HepG2 (cell line): ENCODE measurements around the gene CALML6. TPM values are rescaled to one million over a fixed set of nuclear protein-coding genes. Genes with fewer than 3 reads are reported as not detected.

Source experiments
- EZH2 ChIP-seq: conservative IDR thresholded peaks from 2 replicates; pipeline ENCODE4 v1.6.1; 2012; ENCODE audit warnings: mild to moderate bottlenecking, low read depth, low read length, moderate library complexity
- FOSL2 ChIP-seq: sonication (generic); formaldehyde crosslinking; IDR thresholded peaks from 2 replicates; pipeline ENCODE4 v1.4.0; 2020; ENCODE audit warnings: missing genetic modification reagents
- FOXK2 ChIP-seq: fragments of 450-650 bp; IDR thresholded peaks from 2 replicates; pipeline ENCODE4 v1.6.1; 2016
- HDAC6 ChIP-seq: fragments of 200-600 bp; sonication (generic); IDR thresholded peaks from 2 replicates; pipeline ENCODE4 v1.7.0; 2017; ENCODE audit warnings: mild to moderate bottlenecking, antibody characterized with exemption, low read length, low read depth
- MAFF ChIP-seq: IDR thresholded peaks from 2 replicates; pipeline ENCODE4 v1.6.1; 2011; ENCODE audit warnings: low read depth, low read length, improper control_type of control experiment
- NFYC ChIP-seq: IDR thresholded peaks from 2 replicates; pipeline ENCODE4 v1.6.1; 2016; ENCODE audit warnings: missing genetic modification reagents, missing compliant biosample characterization
- PAX8 ChIP-seq: sonication (generic); formaldehyde crosslinking; IDR thresholded peaks from 2 replicates; pipeline ENCODE4 v1.8.0; 2022; ENCODE audit warnings: mild to moderate bottlenecking, missing genetic modification reagents, borderline replicate concordance
- ZFP41 ChIP-seq: sonication (generic); formaldehyde crosslinking; IDR thresholded peaks from 2 replicates; pipeline ENCODE4 v1.4.0; 2020; ENCODE audit warnings: mild to moderate bottlenecking, missing genetic modification reagents, borderline replicate concordance
- ZNF264 ChIP-seq: sonication (generic); formaldehyde crosslinking; IDR thresholded peaks from 2 replicates; pipeline ENCODE4 v1.4.0; 2020; ENCODE audit warnings: missing genetic modification reagents
- ZNF468 ChIP-seq: sonication (generic); formaldehyde crosslinking; IDR thresholded peaks from 2 replicates; pipeline ENCODE4 v1.8.0; 2022; ENCODE audit warnings: mild to moderate bottlenecking, moderate library complexity, missing genetic modification reagents
- ZNF629 ChIP-seq: sonication (generic); formaldehyde crosslinking; conservative IDR thresholded peaks from 2 replicates; pipeline ENCODE4 v1.5.0; 2020; ENCODE audit warnings: missing genetic modification reagents
- ZNF724P ChIP-seq: sonication (generic); formaldehyde crosslinking; IDR thresholded peaks from 2 replicates; pipeline ENCODE4 v1.8.0; 2022; ENCODE audit warnings: missing genetic modification reagents, borderline replicate concordance
- ZNF781 ChIP-seq: sonication (generic); formaldehyde crosslinking; IDR thresholded peaks from 2 replicates; pipeline ENCODE4 v1.5.1; 2020; ENCODE audit warnings: borderline replicate concordance, mild to moderate bottlenecking, missing genetic modification reagents; ENCODE audit errors: not compliant biosample characterization
- polyA plus RNA-seq, 8 experiments: library from polyadenylated mRNA; depleted of rRNA in 3 of 8; stranded (reverse) in 7 of 8; unstranded in 1 of 8; fragments of >200 nt; fragmentation: Illumina TruSeq in 4 of 8; extraction: Trizol in 4 of 8; gene quantifications; 2 replicates each; pipeline versions ENCODE4 v1.2.1 to v1.2.3, GENCODE V29; 2011 to 2016; ENCODE audit warnings: low read depth in 4 of 8, missing spikeins in 1 of 8, mixed read lengths in 1 of 8; ENCODE audit not compliant: insufficient read depth in 1 of 8
- total RNA-seq, 5 experiments: library from RNA; depleted of rRNA; stranded (reverse); fragments of >200 nt; fragmentation: Illumina TruSeq; extraction: Trizol; gene quantifications; 2 replicates each; pipeline ENCODE4 v1.2.3, GENCODE V29; 2016; ENCODE audit warnings: low read depth in 1 of 5
- TF ChIP-seq, protein P1 (sequence below): sonication (generic); formaldehyde crosslinking; conservative IDR thresholded peaks from 2 replicates; pipeline ENCODE4 v1.4.0; 2020; ENCODE audit warnings: mild to moderate bottlenecking, missing genetic modification reagents, moderate library complexity
- TF ChIP-seq, protein P2 (sequence below): sonication (generic); formaldehyde crosslinking; IDR thresholded peaks from 2 replicates; pipeline ENCODE4 v1.4.0; 2020; ENCODE audit warnings: missing genetic modification reagents, borderline replicate concordance
- TF ChIP-seq, protein P3 (sequence below): sonication (generic); formaldehyde crosslinking; IDR thresholded peaks from 2 replicates; pipeline ENCODE4 v1.4.0; 2020; ENCODE audit warnings: mild to moderate bottlenecking, missing genetic modification reagents
- TF ChIP-seq, protein P4 (sequence below): sonication (generic); formaldehyde crosslinking; IDR thresholded peaks from 2 replicates; pipeline ENCODE4 v1.8.1; 2023; ENCODE audit warnings: mild to moderate bottlenecking, inconsistent platforms, moderate library complexity, missing genetic modification reagents, borderline replicate concordance
- TF ChIP-seq, protein P5 (sequence below): IDR thresholded peaks from 2 replicates; pipeline ENCODE4 v1.6.1; 2012; ENCODE audit warnings: inconsistent platforms

CALML6 gene
- total and polyA plus RNA-seq, 2 of the 13 experiments (the other 11 are each of a cell fraction or from before 2014, with no cell fraction given), result 0.11 to 0.12 TPM

DNA sequence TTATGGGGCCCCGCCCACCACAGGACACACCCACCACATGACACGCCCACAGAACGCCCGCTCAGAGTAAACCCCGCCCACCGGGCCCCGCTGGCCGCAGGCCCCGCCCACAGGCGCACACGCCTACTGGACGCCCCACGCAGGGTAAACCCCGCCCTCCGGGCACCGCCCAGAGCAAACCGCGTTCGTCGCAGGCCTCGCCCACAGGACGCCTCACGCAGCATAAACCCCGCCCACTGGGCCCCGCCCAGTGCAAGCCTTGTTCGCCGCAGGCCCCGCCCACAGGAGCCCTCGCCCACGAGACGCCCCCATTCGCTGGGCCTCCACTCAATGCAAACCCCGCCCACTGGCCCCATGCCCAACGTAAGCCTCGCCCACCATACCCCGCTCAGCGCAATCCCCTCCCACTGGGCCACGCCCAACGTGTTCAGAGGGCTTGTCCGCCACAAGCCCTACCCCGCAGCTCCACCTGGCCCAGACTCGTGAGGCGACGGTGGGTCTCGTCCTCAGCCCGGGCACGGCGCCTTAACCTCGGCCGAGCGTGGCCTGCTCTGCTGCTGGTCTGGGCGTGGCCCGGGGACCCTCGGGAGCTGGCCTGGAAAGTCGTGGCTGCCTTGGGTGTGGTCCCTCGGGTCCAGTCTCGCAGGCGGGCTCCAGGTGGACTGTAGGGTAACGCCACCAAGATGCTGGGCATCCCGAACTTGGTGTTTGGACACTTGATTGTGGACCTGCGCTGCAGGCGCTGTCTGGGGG, 4.4 kb downstream of the CALML6 start (continued):
- TF ChIP-seq, protein P1, sequence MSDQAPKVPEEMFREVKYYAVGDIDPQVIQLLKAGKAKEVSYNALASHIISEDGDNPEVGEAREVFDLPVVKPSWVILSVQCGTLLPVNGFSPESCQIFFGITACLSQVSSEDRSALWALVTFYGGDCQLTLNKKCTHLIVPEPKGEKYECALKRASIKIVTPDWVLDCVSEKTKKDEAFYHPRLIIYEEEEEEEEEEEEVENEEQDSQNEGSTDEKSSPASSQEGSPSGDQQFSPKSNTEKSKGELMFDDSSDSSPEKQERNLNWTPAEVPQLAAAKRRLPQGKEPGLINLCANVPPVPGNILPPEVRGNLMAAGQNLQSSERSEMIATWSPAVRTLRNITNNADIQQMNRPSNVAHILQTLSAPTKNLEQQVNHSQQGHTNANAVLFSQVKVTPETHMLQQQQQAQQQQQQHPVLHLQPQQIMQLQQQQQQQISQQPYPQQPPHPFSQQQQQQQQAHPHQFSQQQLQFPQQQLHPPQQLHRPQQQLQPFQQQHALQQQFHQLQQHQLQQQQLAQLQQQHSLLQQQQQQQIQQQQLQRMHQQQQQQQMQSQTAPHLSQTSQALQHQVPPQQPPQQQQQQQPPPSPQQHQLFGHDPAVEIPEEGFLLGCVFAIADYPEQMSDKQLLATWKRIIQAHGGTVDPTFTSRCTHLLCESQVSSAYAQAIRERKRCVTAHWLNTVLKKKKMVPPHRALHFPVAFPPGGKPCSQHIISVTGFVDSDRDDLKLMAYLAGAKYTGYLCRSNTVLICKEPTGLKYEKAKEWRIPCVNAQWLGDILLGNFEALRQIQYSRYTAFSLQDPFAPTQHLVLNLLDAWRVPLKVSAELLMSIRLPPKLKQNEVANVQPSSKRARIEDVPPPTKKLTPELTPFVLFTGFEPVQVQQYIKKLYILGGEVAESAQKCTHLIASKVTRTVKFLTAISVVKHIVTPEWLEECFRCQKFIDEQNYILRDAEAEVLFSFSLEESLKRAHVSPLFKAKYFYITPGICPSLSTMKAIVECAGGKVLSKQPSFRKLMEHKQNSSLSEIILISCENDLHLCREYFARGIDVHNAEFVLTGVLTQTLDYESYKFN (CRISPR knock-in tag), result peak; percentile 56
- TF ChIP-seq FOSL2 (CRISPR knock-in tag) (no peak), EZH2 (no peak), NFYC (CRISPR knock-in tag) (peak; percentile 43), ZNF781 (no peak), HDAC6 (no peak), ZNF629 (CRISPR knock-in tag) (0 out of 2 replicates have a peak, but pooled peaks have one; percentile 27), ZNF468 (no peak), ZFP41 (0 out of 2 replicates have a peak, but pooled peaks have one; percentile 36), ZNF724P (CRISPR knock-in tag) (no peak), ZNF264 (CRISPR knock-in tag) (no peak), MAFF (no peak), PAX8 (no peak), FOXK2 (peak; percentile 21; the same call in 1 of the 2 replicates)
- TF ChIP-seq, protein P2, sequence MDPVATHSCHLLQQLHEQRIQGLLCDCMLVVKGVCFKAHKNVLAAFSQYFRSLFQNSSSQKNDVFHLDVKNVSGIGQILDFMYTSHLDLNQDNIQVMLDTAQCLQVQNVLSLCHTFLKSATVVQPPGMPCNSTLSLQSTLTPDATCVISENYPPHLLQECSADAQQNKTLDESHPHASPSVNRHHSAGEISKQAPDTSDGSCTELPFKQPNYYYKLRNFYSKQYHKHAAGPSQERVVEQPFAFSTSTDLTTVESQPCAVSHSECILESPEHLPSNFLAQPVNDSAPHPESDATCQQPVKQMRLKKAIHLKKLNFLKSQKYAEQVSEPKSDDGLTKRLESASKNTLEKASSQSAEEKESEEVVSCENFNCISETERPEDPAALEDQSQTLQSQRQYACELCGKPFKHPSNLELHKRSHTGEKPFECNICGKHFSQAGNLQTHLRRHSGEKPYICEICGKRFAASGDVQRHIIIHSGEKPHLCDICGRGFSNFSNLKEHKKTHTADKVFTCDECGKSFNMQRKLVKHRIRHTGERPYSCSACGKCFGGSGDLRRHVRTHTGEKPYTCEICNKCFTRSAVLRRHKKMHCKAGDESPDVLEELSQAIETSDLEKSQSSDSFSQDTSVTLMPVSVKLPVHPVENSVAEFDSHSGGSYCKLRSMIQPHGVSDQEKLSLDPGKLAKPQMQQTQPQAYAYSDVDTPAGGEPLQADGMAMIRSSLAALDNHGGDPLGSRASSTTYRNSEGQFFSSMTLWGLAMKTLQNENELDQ (CRISPR knock-in tag), result no peak
- TF ChIP-seq, protein P3, sequence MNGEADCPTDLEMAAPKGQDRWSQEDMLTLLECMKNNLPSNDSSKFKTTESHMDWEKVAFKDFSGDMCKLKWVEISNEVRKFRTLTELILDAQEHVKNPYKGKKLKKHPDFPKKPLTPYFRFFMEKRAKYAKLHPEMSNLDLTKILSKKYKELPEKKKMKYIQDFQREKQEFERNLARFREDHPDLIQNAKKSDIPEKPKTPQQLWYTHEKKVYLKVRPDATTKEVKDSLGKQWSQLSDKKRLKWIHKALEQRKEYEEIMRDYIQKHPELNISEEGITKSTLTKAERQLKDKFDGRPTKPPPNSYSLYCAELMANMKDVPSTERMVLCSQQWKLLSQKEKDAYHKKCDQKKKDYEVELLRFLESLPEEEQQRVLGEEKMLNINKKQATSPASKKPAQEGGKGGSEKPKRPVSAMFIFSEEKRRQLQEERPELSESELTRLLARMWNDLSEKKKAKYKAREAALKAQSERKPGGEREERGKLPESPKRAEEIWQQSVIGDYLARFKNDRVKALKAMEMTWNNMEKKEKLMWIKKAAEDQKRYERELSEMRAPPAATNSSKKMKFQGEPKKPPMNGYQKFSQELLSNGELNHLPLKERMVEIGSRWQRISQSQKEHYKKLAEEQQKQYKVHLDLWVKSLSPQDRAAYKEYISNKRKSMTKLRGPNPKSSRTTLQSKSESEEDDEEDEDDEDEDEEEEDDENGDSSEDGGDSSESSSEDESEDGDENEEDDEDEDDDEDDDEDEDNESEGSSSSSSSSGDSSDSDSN (CRISPR knock-in tag), result peak; percentile 54; the same call in 1 of the 2 replicates
- TF ChIP-seq, protein P4, sequence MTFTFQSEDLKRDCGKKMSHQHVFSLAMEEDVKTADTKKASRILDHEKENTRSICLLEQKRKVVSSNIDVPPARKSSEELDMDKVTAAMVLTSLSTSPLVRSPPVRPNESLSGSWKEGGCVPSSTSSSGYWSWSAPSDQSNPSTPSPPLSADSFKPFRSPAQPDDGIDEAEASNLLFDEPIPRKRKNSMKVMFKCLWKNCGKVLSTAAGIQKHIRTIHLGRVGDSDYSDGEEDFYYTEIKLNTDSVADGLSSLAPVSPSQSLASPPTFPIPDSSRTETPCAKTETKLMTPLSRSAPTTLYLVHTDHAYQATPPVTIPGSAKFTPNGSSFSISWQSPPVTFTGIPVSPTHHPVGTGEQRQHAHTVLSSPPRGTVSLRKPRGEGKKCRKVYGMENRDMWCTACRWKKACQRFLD (CRISPR knock-in tag), result no peak
- TF ChIP-seq, protein P5, sequence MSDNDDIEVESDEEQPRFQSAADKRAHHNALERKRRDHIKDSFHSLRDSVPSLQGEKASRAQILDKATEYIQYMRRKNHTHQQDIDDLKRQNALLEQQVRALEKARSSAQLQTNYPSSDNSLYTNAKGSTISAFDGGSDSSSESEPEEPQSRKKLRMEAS, result no peak
